Ramos (cell line): Measurements from ENCODE around the gene BHLHA15.

Experiments
- in situ Hi-C: fragments of 300-500 bp; cut with MboI; formaldehyde crosslinking; loops from one replicate; pipeline ENCODE4 v1.14.3; 2022; ENCODE audit warnings: low sequenced_read_pairs; ENCODE audit not compliant: unreplicated experiment

BHLHA15 gene

GRCh38 chr7:98238976-98239375, 27.7 kb downstream of the BHLHA15 start:
- in situ Hi-C loops: no loop called here

GRCh38 chr7:98240961-98241673, 29.9 kb downstream of the BHLHA15 start:
- in situ Hi-C loops: loop anchor here (5.0 kb wide), 1 partner anchor 219 kb away; no protein-coding TSS in a partner anchor

GRCh38 chr7:98241674-98242241, 30.5 kb downstream of the BHLHA15 start:
- in situ Hi-C loops: loop anchor here (5.0 kb wide), 1 partner anchor 219 kb away; no protein-coding TSS in a partner anchor

GRCh38 chr7:98242342-98242741, 31.1 kb downstream of the BHLHA15 start:
- in situ Hi-C loops: loop anchor here (5.0 kb wide), 1 partner anchor 220 kb away; no protein-coding TSS in a partner anchor

GRCh38 chr7:98242934-98243333, 31.7 kb downstream of the BHLHA15 start:
- in situ Hi-C loops: loop anchor here (5.0 kb wide), 1 partner anchor 221 kb away; no protein-coding TSS in a partner anchor

- in situ Hi-C loops: loop anchor here (5.0 kb wide), 2 partner anchors 133 to 223 kb away; no protein-coding TSS in a partner anchor
Observed at GRCh38 chr7:98244871-98245270, 33.6 kb downstream of the BHLHA15 start.

- in situ Hi-C loops: loop anchor here (5.0 kb wide), 1 partner anchor 136 kb away; no protein-coding TSS in a partner anchor
Observed at GRCh38 chr7:98248156-98248555, 36.9 kb downstream of the BHLHA15 start.

- in situ Hi-C loops: loop anchor here (5.0 kb wide), 1 partner anchor 137 kb away; no protein-coding TSS in a partner anchor
Observed at GRCh38 chr7:98249106-98249505, 37.9 kb downstream of the BHLHA15 start.

- in situ Hi-C loops: no loop called here
Observed at GRCh38 chr7:98250789-98251188, 39.5 kb downstream of the BHLHA15 start.

GRCh38 chr7:98251231-98251600, 40.0 kb downstream of the BHLHA15 start:
- in situ Hi-C loops: no loop called here

GRCh38 chr7:98251601-98252424, 40.6 kb downstream of the BHLHA15 start, which contains the start of gene TECPR1:
Gene TECPR1, minus strand, starts transcription at chr7:98252232. Its CDS starts 6,086 bp downstream, at chr7:98246146.
- in situ Hi-C loops: no loop called here

GRCh38 chr7:98252425-98253054, 41.3 kb downstream of the BHLHA15 start:
- in situ Hi-C loops: no loop called here

- in situ Hi-C loops: no loop called here
Observed at GRCh38 chr7:98254516-98254915, 43.3 kb downstream of the BHLHA15 start.

GRCh38 chr7:98254951-98255610, 43.8 kb downstream of the BHLHA15 start:
- in situ Hi-C loops: no loop called here

GRCh38 chr7:98256431-98256830, 45.2 kb downstream of the BHLHA15 start:
- in situ Hi-C loops: no loop called here

GRCh38 chr7:98257701-98258100, 46.5 kb downstream of the BHLHA15 start:
- in situ Hi-C loops: no loop called here
